HG03025 (cell line): ENCODE measurements around the gene B3GAT2.

Source experiments
- ATAC-seq: cut with Tn5 transposase; IDR thresholded peaks from one replicate; pipeline ENCODE4 v1.9.1; 2021; ENCODE audit warnings: mild to moderate bottlenecking, moderate library complexity; ENCODE audit not compliant: unreplicated experiment, low FRiP score

The B3GAT2 gene

DNA sequence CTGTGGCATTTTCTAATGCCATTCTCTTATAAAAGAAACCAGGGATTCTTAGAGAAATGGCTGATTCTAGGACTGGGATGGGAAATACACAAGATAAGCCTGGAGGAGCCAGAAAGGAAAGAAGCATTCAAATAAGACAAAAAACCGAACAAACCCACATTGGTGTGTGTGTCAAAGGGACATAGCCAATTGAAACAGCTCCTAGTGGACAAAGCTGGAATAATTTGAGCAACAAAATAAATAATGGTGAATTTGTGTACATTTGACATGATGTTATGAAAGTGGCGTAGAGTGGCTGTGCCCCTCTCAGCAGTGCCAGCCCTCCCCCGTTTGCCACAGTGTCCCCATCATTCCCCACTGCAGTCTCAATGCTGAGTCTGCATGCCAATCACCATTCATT is 55.5 kb downstream of the B3GAT2 start:
- ATAC-seq: no peak

- no peak for ATAC-seq
Measured at GRCh38 chr6:70900047-70900446, 56.8 kb downstream of the B3GAT2 start.

GRCh38 chr6:70894001-70894400 is 62.9 kb downstream of the B3GAT2 start:
- ATAC-seq: no peak

GRCh38 chr6:70889270-70889669 is 67.6 kb downstream of the B3GAT2 start:
- ATAC-seq: no peak

- ATAC-seq: no peak
Measured at GRCh38 chr6:70886661-70887060, 70.2 kb downstream of the B3GAT2 start.

- no peak for ATAC-seq
Measured at GRCh38 chr6:70886071-70886470, 70.8 kb downstream of the B3GAT2 start.

DNA sequence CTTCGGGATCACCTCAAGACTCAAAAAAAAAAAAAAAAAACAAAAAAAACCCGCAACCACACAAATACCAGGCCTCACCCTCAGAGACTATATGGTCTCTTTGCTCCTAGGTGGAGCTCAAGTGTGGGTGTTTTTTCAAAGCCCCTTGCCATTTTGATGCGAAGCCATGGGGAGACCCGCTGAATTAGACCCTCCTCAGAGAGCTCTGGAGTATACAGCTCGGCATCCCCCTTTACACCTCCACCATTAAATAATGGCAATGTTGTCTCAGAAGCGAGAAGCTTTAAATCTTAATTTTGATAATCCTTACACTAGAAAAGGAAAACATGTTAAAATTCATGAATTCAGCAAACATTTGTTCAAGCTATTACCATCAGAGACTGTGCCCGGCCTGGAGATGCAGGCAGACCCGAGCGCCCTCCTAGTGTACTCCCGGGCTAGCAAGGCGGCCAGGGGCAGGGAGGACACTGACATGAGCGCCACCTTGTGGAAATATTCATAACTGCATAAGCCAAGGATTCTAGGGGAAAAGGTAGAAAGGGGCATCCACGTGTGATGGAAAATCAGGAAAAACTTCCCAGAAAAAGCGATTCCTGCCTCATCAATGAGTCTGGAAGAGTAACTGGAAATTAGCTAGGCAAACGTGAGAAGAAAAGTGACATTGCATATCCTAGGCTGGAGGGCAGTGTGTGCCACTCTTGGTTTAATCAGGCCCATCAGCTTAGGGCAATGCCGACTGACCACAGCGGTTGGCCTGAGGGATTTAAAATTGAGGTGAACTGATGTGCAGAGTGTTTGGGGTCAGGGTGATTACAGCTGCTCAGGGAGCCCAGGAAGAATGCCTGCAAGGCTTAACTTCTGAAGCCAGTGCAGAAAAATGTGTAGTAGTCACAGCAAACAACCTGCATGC is 72.5 kb downstream of the B3GAT2 start:
- ATAC-seq: peak; percentile 56

DNA sequence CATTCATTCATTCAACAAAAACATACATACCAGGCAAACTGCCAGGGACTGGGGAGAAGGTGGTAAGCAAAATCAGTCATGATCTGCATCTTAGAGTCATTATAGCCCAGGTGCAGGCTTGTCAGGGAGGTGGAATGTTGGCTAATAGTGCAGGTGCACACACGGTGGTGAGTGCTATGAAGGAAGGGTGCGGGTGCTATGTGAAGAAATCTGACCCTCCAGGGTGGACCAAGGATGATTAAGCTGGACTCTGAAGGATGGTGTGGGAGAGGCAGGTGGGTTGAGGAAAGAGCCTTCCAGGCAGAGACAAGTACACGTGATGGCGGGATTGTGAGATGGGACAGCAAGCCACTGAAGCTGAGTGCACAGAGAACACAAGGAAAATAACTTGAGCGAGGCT is 77.4 kb downstream of the B3GAT2 start:
- ATAC-seq: no peak

- no peak for ATAC-seq
Measured at GRCh38 chr6:70874181-70874913, 82.5 kb downstream of the B3GAT2 start.

DNA sequence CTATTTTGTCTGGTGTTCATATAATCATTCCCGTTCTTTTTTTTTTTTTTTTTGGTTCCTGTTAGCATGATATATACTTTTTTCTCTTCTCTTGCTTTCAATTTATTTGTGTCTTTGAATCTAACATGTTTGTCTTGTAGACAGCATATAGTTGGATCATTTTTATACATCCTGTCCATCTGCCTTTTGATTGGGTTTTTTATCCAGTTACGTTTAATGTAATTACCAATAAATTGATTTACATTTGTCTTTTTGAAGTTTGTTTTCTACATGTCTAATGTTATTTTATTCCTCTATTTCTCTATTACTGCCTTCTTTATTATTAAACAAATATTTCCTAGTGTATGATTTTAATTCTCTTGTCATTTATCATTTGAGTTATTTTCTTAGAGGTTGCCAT is 84.4 kb downstream of the B3GAT2 start:
- ATAC-seq: no peak

GRCh38 chr6:70864401-70864800 is 92.5 kb downstream of the B3GAT2 start:
- no peak for ATAC-seq

GRCh38 chr6:70863343-70863742 is 93.5 kb downstream of the B3GAT2 start:
- no peak for ATAC-seq

DNA sequence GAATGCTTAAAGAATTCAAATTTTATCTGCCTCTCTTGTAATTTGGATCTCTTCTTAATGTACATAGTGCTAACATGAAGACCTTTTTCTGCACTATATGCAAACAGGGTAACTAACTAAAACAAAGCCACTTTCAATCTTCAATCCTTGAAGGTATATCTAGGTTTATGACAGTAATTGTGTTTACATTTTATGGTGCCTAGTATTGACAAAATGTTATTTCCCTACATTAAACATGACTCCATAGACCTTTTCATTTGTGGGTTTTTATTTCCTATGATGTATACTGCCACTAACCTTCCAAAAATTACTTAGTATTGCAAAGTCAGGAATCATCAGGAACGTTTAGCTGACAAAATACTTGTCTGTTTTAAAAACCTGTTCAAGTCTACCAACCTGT is 95.9 kb downstream of the B3GAT2 start:
- no peak for ATAC-seq

- ATAC-seq: no peak
Measured at GRCh38 chr6:70860045-70860444, 96.8 kb downstream of the B3GAT2 start.

DNA sequence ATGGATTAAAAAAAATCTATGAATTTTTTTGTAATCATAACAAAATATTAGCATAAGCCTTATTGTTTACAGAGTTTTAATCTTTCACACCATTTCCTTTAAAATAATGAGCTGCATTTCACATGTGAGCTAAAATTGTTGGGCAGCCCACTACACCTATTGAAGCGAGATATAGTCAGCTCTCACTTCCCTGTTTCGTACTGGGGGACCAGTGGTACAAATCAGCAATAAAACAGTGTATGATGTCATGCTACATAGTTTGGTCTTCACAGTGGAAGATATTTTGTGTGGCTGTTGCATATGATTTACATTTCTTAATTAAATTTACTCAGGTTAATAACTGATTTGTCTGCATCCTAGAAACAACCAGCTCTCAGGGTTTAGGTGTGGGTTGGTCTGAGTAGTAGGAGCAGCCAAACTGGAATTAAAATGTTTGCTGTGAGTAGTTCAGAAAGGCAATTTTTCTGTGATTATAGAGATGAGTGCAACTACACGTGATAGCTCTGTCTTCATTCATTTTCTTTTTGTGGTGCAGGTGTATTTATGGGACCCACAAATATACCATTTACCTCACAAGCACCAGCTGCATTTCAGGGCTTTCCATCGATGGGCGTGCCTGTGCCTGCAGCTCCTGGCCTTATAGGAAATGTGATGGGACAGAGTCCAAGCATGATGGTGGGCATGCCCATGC is 99.3 kb downstream of the B3GAT2 start:
- ATAC-seq: peak; percentile 100

DNA sequence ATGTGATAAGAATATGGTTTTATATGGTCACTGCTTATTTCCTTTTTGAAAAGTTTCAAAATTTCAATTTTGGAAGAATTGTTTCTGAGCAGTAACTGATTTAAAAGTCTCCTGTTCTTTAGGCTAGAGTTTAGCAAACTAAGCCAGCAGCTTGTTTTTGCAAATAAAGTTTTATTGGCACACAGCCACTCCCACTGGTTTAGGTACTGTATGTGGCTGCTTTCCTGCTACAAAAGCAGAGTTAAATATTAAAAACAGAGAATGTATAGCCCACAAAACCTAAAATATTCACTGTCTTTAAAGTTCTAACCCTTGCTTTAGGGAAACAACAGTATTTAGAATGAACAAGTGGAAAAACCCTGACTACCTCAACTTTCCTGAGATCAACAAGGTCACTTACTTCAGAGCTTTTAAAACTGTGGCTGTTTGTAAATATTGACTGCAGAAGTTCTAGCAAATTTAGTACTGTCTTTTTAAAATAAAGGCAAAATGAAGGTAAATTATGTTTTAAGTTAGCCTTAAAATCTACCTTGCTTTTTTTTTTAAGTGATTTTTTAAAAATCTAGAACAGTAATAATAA is 104.1 kb downstream of the B3GAT2 start:
- no peak for ATAC-seq

GRCh38 chr6:70849348-70850069 is 107.4 kb downstream of the B3GAT2 start:
- no peak for ATAC-seq

DNA sequence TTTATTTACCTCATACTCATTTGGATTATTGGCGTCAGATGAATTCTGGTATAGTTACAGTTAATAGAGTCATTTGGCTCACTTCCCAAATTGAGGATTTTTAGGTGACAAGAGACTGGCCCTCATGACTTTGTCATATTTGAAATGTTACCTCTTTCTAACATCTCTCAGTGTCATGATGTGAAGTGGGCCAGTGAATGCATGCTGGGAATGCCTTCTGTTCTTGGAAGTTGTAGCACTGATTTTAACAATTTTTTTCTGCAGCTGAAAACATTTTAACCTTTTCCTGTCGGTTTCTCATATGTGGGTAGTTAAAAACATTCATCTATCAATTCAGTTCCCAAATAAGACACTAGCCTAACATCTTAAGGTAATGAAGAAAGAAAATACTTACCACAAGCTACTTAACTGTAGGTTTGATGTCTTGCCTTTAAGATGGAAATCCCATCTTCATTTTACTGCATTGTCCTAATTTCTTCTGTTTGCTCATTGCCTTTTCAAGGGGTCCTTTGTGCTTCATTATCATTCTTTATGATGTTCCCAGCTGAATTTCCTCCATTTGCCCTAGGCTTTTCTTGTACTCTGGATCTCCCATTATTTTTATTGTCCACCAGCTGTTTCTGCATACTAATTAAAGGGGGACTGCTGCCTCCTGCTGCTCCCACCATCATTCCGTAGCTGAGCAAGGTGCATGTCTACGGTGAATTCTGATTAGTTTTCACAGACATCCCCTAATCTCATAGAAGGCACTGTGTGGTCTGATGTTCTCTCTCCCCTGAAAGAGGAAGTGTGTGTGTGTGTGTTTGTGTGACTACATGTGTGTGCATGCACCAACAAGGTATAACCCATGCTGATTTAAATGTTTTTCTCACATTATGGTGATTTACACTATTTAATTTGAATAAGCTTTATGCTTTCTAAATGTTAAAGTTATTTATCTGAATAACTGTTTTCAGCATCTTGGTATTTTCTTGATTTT is 109.5 kb downstream of the B3GAT2 start:
- ATAC-seq: no peak

GRCh38 chr6:70846207-70846835 is 110.5 kb downstream of the B3GAT2 start:
- no peak for ATAC-seq
